Fibroblast of gingiva (primary cell): ENCODE data around the gene PEX14.
A peak's percentile ranks its signal among the peaks of the same experiment; 100 is the strongest.

Experiments
- DNase-seq: peaks from one replicate; pipeline ENCODE4 v3.0.0-alpha.2; 2011; ENCODE audit warnings: low read depth

Gene PEX14

DNA sequence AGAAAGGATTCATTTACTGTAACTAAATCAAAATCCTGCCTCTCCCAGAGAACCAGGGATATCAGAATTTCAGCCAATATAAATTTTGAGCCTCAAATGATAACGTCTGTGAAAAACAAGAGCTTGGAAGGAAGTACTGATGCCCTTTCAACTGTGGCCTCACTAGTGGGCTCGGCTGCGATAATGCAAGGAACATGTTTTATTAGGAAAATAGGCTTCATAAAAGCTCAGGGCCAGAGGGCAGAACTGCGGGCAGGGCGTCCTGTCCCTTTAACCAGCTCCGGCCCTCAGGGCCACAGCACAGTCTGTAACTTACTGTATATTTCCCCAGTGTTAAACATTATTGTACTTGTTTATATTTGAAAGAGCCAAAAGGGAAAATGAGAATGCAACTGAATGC lies 122.0 kb downstream of the PEX14 start:
- DNase-seq = no peak

- no peak for DNase-seq
Measured at GRCh38 chr1:10597492-10598388, 123.0 kb downstream of the PEX14 start.

- DNase-seq = no peak
Measured at GRCh38 chr1:10598389-10598702, 123.6 kb downstream of the PEX14 start.

DNA sequence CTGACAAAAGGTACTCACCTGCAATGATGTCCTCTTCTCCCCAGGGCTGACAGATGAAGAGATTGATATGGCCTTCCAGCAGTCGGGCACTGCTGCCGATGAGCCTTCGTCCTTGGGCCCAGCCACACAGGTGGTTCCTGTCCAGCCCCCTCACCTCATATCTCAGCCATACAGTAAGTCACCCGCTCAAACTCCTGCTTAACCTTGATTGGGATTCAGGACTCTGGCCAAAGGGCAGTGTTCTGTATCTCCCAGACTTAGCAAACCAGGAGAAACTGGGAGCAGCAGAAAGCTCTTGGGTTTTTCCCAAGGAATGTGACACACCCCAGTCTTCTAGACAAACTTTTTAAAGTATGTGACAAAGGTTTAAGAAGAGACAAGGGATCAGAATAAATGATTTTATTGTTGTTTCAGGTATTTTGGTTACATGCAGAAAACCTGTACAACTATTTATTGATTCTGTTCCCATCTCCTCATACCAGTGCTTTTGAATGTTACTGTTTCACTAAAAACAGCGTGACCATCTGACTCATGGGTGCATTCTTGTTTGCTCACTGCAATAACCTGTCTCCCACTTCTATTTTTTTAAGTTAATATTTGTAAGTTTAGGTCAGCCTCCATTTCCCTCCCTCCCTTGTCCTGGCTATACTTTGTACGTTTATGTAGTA lies 124.6 kb downstream of the PEX14 start:
- peak; percentile 45 for DNase-seq

- DNase-seq = no peak
Measured at GRCh38 chr1:10601342-10602070, 126.8 kb downstream of the PEX14 start.

GRCh38 chr1:10602936-10603335 lies 128.2 kb downstream of the PEX14 start:
- DNase-seq = no peak

GRCh38 chr1:10604966-10605365 lies 130.2 kb downstream of the PEX14 start:
- DNase-seq = no peak

- DNase-seq = no peak
Measured at GRCh38 chr1:10606064-10606463, 131.3 kb downstream of the PEX14 start.

DNA sequence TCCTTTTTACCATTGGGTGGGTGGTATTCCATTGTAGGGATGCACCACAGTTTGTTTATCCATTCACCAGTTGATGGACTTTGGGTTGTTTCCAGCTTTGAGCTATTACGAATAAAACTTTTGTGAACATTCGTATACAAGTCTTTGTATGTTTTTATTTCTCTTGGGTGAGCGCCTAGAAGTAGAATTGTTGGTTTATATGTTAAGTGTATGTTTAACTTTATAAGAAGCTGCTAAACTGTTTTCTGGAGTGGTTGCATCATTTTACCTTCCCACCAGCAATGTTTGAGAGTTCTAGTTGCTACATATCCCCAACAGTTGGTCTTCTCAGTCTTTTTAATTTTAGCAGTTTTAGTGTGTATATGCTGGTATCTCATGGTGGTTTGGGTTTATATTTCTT lies 132.5 kb downstream of the PEX14 start:
- no peak for DNase-seq

GRCh38 chr1:10608690-10609089 lies 133.9 kb downstream of the PEX14 start:
- DNase-seq = no peak

DNA sequence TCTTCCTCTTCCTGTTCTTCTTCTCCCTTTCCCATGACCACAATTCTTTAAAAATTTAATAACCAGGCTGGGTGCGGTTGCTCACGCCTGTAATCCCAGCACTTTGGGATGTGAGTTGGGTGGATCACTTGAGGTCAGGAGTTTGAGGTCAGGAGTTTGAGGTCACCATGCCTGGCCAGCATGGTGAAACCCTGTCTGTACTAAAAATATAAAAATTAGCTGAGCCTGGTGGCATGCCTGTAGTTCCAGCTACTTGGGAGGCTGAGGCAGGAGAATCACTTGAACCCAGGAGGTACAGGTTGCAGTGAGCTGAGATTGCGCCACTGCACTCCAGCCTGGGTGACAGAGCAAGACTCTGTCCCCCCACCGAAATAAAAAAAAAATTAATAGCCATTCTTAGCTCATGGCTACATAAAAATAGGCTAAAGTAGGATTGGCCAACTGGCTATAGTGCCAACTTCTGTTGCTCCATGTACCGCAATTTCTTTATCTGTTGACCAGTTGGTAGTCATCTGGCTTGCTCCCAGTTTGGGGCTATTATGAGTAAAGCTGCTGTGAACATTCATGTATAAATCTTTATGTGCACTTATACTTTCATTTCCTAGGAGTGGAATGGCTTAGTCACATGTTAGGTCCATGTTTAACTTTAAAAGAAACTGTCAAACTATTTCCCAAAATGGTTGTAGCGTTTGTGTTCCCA lies 136.3 kb downstream of the PEX14 start:
- no peak for DNase-seq

DNA sequence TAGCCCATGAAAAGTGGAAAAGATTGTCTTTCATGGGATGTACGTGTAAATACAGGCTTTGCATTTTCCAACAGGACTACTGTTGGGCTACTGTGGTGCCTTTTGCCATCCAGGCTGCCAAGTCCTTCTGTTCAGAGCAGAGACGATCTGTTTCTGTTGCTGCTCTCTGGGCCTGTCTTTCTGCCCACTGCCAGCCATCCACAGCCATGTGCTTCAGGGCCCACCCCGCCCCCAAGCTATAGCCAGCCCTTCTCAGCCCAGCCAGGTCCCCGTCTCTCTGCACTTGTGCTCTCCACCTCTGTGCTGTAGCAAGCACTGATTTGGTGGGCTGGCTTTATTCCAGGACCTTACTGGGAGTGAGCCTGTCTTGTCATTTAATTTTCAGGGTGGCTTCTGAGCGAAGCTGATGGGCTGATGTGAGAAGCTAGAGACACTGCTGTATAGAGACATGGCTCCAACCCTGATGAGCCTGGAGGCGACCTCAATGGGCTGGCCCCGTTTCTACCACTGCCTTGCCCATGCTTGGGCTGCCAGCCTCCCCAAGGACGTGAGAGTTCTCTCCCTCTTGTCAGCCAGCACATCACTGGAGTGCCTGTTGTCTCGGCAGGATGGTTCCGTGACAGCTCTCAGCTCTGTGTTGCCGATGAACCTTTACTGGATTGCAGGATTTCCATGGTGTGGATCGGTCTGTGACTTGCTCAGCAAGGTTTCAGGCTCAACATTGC lies 137.8 kb downstream of the PEX14 start:
- DNase-seq = no peak

DNA sequence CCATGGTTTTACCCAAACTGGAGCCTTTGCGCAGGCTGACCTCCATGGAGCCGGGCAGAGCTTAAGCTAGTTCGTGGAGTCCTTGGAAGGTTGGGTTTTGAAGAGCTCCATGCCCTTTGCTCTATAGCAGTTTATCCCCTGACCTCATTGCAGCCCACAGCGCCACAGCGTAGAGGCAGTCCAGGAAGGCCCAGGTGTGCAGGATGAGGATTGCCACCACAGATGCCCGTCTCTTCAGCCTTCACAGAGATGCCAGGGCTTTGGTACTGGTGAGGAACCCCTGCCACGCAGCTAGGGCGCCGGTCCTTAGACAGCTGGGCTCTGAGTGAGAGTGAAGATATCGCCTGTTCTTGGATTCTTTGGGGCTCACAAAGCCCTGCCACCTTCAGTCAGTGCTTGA lies 138.6 kb downstream of the PEX14 start:
- DNase-seq = no peak

DNA sequence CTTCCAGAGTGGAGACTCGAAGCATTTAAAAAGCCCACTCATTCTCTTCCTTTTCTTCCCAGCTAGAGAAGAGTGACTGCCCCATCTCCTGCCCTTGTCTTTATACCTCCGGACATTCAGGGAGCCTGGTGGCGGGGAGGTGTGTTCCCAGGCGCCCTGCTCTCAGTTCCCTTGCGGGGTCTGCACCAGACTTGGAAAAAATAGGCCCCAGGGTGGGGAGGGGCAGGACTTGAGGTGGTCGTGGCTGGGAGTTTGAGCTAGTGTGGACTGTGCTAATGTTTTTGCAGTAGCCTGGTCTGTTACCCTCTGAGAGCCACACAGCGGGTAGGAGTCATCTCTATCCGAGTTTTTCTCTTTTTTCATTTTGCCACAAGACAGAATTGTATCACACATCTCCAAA lies 139.1 kb downstream of the PEX14 start:
- no peak for DNase-seq

GRCh38 chr1:10614377-10615225 lies 139.9 kb downstream of the PEX14 start:
- DNase-seq = no peak

GRCh38 chr1:10615332-10615731 lies 140.6 kb downstream of the PEX14 start:
- no peak for DNase-seq

- no peak for DNase-seq
Measured at GRCh38 chr1:10615932-10616671, 141.4 kb downstream of the PEX14 start.

DNA sequence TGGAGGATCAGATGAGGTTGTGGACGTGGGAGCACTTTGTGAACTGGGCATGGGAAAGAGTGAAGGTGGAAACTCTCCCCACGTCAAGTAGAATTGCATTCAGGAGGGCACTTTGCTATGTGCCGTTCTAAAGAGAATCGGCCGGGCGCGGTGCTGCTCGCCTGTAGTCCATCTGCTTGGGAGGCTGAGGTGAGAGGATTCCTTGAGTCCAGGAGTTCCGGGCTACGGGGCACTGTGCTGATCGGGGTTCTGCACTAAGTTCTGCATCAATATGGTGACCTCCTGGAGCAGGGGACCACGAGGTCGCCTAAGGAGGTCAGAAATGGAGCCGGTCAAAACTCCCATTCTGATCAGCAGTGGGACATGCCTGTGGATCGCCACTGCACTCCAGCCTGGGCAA lies 141.9 kb downstream of the PEX14 start:
- DNase-seq = no peak

- no peak for DNase-seq
Measured at GRCh38 chr1:10617318-10617717, 142.6 kb downstream of the PEX14 start.
